Right renal pelvis (tissue), 4 donors: ENCODE measurements around the gene DHX30. TPM values are rescaled to one million over a fixed set of nuclear protein-coding genes. Genes with fewer than 3 reads are reported as not detected.
"Not testable (repeated sequence)": the region's sequence is repeated elsewhere in the genome, so short reads cannot be mapped to it uniquely, and the experiment has no call there.

Source experiments
- DNase-seq, 4 donors: peaks; one replicate each; pipeline ENCODE4 v3.0.0-alpha.2; 2013; ENCODE audit warnings: low read depth in 4 of 4, low spot score in 3 of 4, missing footprints in 1 of 4
- polyA plus RNA-seq, 4 donors: library from polyadenylated mRNA; unstranded; fragments of 120-200 nt; gene quantifications; one replicate each; pipeline ENCODE4 v1.2.1, GENCODE V29; 2013; ENCODE audit not compliant: insufficient read length in 4 of 4

Gene DHX30
- polyA plus RNA-seq, 4 donors = 61.6 to 71.4 (median 63.0) TPM

DNA sequence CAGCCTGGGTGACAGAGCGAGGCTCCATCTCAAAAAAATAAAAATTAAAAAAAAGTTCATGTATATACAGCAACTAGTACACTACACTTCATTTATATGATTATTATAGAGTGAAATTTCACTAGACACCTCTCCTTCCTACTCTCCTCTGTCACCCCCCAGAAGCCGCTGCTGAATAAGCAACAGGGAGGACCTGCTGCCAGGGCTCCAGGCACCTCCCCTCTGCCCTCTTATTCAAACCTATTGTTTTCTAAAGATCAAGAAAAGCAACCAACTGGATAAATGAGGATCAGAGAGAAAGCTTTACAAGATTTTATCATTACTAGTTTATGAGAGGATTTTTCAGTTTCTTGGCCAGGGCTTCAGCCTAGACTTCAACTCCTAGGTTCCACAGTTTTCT, 71.5 kb downstream of the DHX30 start:
- no peak for DNase-seq

- no peak for DNase-seq
These were observed 72.0 kb downstream of the DHX30 start for GRCh38 chr3:47874913-47875312.

DNA sequence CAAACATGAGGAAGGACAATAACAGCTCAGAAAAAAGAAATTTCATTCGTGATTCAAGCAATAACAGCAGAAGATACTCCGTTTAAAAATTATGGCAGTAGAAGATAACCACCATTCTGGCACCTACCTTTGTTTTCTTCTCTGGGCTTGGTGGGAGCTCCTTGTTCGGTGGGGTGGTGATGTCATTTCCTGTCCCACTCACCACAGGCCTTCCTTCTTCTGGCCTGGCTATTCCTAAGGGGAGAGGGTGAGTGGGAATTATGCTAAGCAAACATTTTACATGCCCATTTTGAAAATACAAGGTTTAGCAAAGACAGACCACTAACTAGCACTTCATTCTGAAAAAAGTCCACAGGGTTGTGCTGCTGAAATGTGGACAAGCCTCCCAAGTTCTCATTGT, 74.4 kb downstream of the DHX30 start:
- DNase-seq = no peak

DNA sequence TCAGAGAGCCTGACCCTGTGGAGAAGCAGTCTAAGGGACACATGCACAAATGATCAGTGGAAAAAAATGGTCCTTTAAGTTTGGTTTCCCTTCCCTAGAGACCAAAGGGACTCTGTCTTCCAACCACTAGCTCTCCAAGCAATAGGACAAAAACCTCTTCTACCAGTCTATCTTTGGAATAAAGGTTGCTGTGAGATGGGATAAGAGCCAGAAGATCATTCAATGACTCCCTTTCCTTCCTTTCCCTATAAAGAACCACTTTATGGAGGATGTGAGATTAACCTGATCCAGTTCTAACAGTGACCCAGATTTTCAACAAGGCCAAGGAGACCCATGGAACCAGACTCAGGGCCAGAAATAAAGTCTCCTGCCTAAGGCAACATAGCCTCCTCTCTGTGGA, 74.8 kb downstream of the DHX30 start:
- no peak for DNase-seq

- no peak for DNase-seq
These were observed 79.4 kb downstream of the DHX30 start for GRCh38 chr3:47882338-47882737.

GRCh38 chr3:47884603-47885002, 81.7 kb downstream of the DHX30 start:
- no peak for DNase-seq

GRCh38 chr3:47885168-47885567, 82.2 kb downstream of the DHX30 start:
- DNase-seq = no peak

- DNase-seq = not testable (repeated sequence)
These were observed 85.1 kb downstream of the DHX30 start for GRCh38 chr3:47887991-47888390.

GRCh38 chr3:47888986-47889757, 86.2 kb downstream of the DHX30 start:
- no peak for DNase-seq

DNA sequence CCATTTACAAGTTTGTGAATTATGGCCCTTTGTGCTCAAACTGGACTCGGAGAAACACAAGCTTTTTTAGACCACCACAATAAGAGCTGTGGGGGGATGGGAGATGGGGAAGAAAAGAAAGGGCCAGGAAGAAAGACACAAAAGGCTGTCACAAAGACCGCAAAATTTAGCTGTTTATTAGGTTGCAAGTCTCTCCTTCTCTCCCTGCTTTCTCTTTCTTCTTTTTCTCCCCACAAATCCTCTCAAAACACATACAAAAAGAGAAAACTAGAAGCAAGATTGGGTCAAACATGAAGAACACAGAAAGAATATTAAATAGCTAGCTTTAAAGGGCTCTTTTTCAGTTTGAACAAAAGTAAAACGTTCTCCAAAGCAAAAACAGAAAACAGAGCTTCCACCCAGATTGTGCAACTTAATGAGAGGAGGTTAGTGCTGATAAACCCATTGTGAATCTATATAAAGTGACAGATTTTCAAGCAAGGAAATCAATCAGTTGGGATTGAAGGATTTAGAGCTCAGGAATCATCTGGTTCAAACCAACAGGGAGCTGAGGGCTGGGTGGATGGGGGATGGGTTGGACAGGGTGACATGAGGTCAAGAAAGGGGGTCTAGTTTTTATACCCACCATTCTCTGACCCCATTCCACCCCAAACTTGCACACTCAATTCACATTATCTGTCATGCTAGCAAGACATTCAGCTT, 87.3 kb downstream of the DHX30 start:
- peak in 3 of 4 donors; percentile 21 to 28 (median 22) for DNase-seq

GRCh38 chr3:47890828-47891612, 88.1 kb downstream of the DHX30 start:
- peak in 3 of 4 donors; percentile 21 to 59 (median 55) for DNase-seq

DNA sequence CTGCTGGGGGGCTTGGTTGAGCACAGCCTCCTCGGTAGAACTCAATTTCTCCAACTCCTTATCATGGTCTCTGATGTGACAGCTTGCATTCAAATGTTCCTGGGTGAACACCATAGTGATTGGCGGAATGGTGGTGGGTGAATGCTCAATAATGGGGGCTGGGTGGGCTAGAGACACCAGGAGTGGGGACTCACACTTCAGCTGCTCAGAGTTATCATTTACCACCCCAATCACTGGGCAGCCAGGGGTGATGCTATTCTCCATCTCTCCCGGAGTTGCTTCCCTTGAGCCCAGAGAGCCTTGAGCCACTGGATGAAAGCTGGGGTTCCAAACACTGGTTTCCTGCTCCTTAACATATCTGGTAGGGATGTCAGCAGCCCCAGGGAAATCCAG, 88.7 kb downstream of the DHX30 start:
- DNase-seq = no peak

- DNase-seq = no peak
These were observed 89.5 kb downstream of the DHX30 start for GRCh38 chr3:47892286-47893040.

GRCh38 chr3:47895241-47895640, 92.3 kb downstream of the DHX30 start:
- no peak for DNase-seq

- DNase-seq = no peak
These were observed 93.8 kb downstream of the DHX30 start for GRCh38 chr3:47896736-47897135.

DNA sequence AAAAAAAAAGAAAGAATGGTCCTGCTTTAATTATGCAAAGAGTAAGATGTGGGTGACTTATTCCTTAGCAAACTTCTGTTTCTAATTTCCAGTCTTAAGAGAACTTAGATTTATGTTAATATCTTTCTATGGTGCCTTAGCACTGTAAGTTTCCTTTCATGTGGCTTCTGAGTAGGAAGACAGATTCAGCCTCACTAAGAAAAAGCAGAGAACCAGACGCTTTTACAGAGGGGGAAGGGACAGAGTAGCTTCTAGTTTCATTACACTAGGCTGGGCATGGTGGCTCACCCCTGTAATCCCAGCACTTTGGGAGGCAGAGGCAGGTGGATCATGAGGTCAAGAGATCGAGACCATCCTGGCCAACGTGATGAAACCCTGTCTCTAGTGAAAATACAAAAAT, 95.0 kb downstream of the DHX30 start:
- no peak for DNase-seq

- DNase-seq = no peak
These were observed 96.7 kb downstream of the DHX30 start for GRCh38 chr3:47899495-47900108.
